GM20431 (cell line): ENCODE measurements around the gene CFD.
"Not testable (repeated sequence)": the region's sequence is repeated elsewhere in the genome, so short reads cannot be mapped to it uniquely, and the experiment has no call there.

Experiments used
- in situ Hi-C: fragments of 300-500 bp; cut with MseI, MboI; formaldehyde crosslinking; loops from one replicate; pipeline ENCODE4 v1.15.0; 2020; ENCODE audit warnings: low sequenced_read_pairs; ENCODE audit not compliant: unreplicated experiment

The CFD gene

GRCh38 chr19:850221-850978 is 9.1 kb upstream of the CFD start:
- in situ Hi-C loops, result no loop called here

DNA sequence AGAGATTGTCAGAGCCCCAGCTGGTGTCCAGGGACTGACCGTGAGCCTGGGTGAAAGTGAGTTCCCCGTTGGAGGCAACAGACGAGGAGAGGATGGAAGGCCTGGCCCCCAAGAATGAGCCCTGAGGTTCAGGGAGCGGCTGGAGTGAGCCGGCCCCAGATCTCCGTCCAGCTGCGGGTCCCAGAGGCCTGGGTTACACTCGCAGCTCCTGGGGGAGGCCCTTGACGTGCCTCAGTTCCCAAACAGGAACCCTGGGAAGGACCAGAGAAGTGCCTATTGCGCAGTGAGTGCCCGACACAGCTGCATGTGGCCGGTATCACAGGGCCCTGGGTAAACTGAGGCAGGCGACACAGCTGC is 8.5 kb upstream of the CFD start:
- in situ Hi-C loops, result no loop called here

GRCh38 chr19:852136-853013 is 7.1 kb upstream of the CFD start, which contains the start of gene ELANE:
TSS of gene ELANE (plus strand) at chr19:852303. CDS start at chr19:852329, 26 bp downstream.
- in situ Hi-C loops, result no loop called here

- in situ Hi-C loops, result no loop called here
These were observed 6.4 kb upstream of the CFD start for GRCh38 chr19:853014-853585.

GRCh38 chr19:853614-854220 is 5.7 kb upstream of the CFD start:
- in situ Hi-C loops, result not testable (repeated sequence)

GRCh38 chr19:854549-854948 is 4.9 kb upstream of the CFD start:
- in situ Hi-C loops, result no loop called here

- in situ Hi-C loops, result no loop called here
These were observed 4.3 kb upstream of the CFD start for GRCh38 chr19:855142-855541.

GRCh38 chr19:855566-856120 is 3.8 kb upstream of the CFD start:
- in situ Hi-C loops, result no loop called here

GRCh38 chr19:858284-858683 is 1.2 kb upstream of the CFD start:
- in situ Hi-C loops, result no loop called here

DNA sequence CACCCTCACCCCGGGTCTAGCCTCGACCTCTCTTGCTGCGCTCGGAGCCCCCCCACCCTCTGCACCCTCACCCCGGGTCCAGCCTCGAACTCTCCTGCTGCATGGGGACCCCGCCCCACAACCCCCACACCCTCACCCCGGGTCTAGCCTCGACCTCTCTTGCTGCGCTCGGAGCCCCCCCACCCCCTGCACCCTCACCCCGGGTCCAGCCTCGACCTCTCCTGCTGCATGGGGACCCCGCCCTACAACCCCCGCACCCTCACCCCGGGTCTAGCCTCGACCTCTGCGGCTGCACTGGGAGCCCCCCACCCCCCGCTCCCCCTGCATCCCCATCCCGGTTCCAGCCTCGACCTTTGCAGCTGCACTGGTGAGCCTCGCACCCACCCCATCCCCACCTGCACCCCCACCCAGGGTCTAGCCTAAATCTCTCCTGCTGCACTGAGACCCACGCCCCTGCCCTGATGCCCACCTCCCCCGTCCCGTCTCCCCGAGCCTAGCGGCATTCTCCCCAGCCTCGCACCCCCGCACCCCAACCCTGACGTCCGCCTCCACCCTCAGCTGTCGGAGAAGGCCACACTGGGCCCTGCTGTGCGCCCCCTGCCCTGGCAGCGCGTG is 1.8 kb downstream of the CFD start:
- in situ Hi-C loops, result loop anchor here (10.0 kb wide), 1 partner anchor 64 kb away; the partner anchor contains the start of gene ARID3A

GRCh38 chr19:861756-862580 is 2.5 kb downstream of the CFD start:
- in situ Hi-C loops, result loop anchor here (10.0 kb wide), 1 partner anchor 63 kb away; the partner anchor contains the start of gene ARID3A

GRCh38 chr19:862581-863314 is 3.3 kb downstream of the CFD start:
- in situ Hi-C loops, result loop anchor here (10.0 kb wide), 1 partner anchor 62 kb away; the partner anchor contains the start of gene ARID3A

DNA sequence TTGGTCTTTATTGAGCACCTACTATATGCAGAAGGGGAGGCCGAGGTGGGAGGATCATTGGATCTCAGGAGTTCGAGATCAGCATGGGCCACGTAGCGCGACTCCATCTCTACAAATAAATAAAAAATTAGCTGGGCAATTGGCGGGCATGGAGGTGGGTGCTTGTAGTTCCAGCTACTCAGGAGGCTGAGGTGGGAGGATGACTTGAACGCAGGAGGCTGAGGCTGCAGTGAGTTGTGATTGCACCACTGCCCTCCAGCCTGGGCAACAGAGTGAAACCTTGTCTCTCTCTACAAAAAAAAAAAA is 3.8 kb downstream of the CFD start:
- in situ Hi-C loops, result loop anchor here (10.0 kb wide), 1 partner anchor 62 kb away; the partner anchor contains the start of gene ARID3A

DNA sequence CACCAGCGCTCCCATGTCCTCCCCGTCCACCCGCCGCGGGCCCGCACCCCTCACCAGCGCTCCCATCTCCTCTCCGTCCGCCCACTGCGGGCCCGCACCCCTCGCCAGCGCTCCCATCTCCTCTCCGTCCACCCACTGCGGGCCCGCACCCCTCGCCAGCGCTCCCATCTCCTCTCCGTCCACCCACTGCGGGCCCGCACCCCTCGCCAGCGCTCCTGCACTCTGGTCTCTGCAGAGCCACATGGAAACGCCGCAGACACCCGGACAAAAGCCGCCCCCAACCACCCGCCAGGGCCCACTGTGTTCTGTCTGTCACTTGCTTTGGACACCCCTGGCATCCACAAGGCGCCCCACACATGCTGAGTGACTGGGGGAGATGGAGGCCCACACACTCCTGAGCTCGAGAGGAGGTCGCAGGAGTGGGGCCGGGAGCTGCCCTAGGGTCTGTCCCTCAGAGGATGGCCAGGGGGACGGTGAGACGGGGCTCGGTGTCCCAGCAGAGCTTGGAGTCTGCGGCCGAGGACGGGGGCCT is 7.4 kb downstream of the CFD start:
- in situ Hi-C loops, result loop anchor here (10.0 kb wide), 1 partner anchor 58 kb away; the partner anchor contains the start of gene ARID3A

- in situ Hi-C loops, result loop anchor here (10.0 kb wide), 1 partner anchor 57 kb away; the partner anchor contains the start of gene ARID3A
These were observed 7.9 kb downstream of the CFD start for GRCh38 chr19:867301-867793.

- in situ Hi-C loops, result loop anchor here (10.0 kb wide), 1 partner anchor 57 kb away; the partner anchor contains the start of gene ARID3A
These were observed 8.5 kb downstream of the CFD start for GRCh38 chr19:867855-868457.
